Effector memory CD4-positive, alpha-beta T cell (primary cell): ENCODE results near the gene BABAM2.

Source experiments
- DNase-seq, 3 donors: peaks; one replicate each; pipeline ENCODE4 v3.0.0-alpha.2; 2020
- H3K27ac ChIP-seq: 2 replicates; pipeline ENCODE4 v1.7.0; 2013; ENCODE audit warnings: mild to moderate bottlenecking, low read length, moderate library complexity; ENCODE audit not compliant: insufficient read depth, poor library complexity, severe bottlenecking
- H3K27me3 ChIP-seq: replicated peaks from 2 replicates; pipeline ENCODE4 v1.7.0; 2013; ENCODE audit warnings: mild to moderate bottlenecking, low read length; ENCODE audit not compliant: insufficient read depth, control insufficient read depth, poor library complexity, severe bottlenecking
- H3K36me3 ChIP-seq: 2 replicates; pipeline ENCODE4 v1.7.0; 2013; ENCODE audit warnings: mild to moderate bottlenecking, low read length, moderate library complexity; ENCODE audit not compliant: control insufficient read depth, insufficient read depth
- H3K4me1 ChIP-seq: 2 replicates; pipeline ENCODE4 v1.7.0; 2013; ENCODE audit warnings: low read length, mild to moderate bottlenecking; ENCODE audit not compliant: control insufficient read depth, insufficient read depth, poor library complexity, severe bottlenecking
- H3K4me3 ChIP-seq: 2 replicates; pipeline ENCODE4 v1.7.0; 2013; ENCODE audit warnings: low read length, low read depth, mild to moderate bottlenecking; ENCODE audit not compliant: insufficient read depth, poor library complexity, severe bottlenecking
- H3K9me3 ChIP-seq: 2 replicates; pipeline ENCODE4 v1.7.0; 2013; ENCODE audit warnings: mild to moderate bottlenecking, low read length, moderate library complexity; ENCODE audit not compliant: control insufficient read depth

The BABAM2 gene

GRCh38 chr2:28153851-28154250 is 263.3 kb downstream of the BABAM2 start:
- Histone ChIP-seq H3K4me3 (no peak overlapping the region), H3K27me3 (no peaks in the 10 kb centered on the region), H3K9me3 (peaks cover 8% of the 10 kb centered on the region), H3K27ac (no peak overlapping the region), H3K4me1 (no peaks in the 10 kb centered on the region), H3K36me3 (no peaks in the 10 kb centered on the region)
- DNase-seq = no peak

GRCh38 chr2:28155086-28155485 is 264.6 kb downstream of the BABAM2 start:
- DNase-seq = no peak

GRCh38 chr2:28155627-28156026 is 265.1 kb downstream of the BABAM2 start:
- H3K4me1 ChIP-seq = no peaks in the 10 kb centered on the region
- no peaks in the 10 kb centered on the region for H3K36me3 ChIP-seq
- H3K4me3 ChIP-seq = no peak overlapping the region
- H3K27ac ChIP-seq = no peak overlapping the region
- H3K9me3 ChIP-seq = peaks cover 8% of the 10 kb centered on the region
- no peak for DNase-seq
- no peaks in the 10 kb centered on the region for H3K27me3 ChIP-seq

More at GRCh38 chr2:28155086-28155485, 264.6 kb downstream of the BABAM2 start:
- no peak overlapping the region for H3K4me3 ChIP-seq
- peaks cover 8% of the 10 kb centered on the region for H3K9me3 ChIP-seq
- no peak overlapping the region for H3K27ac ChIP-seq
- H3K36me3 ChIP-seq = no peaks in the 10 kb centered on the region
- no peaks in the 10 kb centered on the region for H3K4me1 ChIP-seq
- H3K27me3 ChIP-seq = no peaks in the 10 kb centered on the region

- no peaks in the 10 kb centered on the region for H3K36me3 ChIP-seq
- no peaks in the 10 kb centered on the region for H3K27me3 ChIP-seq
- no peaks in the 10 kb centered on the region for H3K4me1 ChIP-seq
- peaks cover 8% of the 10 kb centered on the region for H3K9me3 ChIP-seq
- no peak overlapping the region for H3K27ac ChIP-seq
- no peak overlapping the region for H3K4me3 ChIP-seq
- no peak for DNase-seq
These were observed 268.3 kb downstream of the BABAM2 start for GRCh38 chr2:28158791-28159190.

GRCh38 chr2:28160986-28161425 is 270.5 kb downstream of the BABAM2 start:
- no peaks in the 10 kb centered on the region for H3K4me1 ChIP-seq
- no peak for DNase-seq
- no peaks in the 10 kb centered on the region for H3K36me3 ChIP-seq
- no peaks in the 10 kb centered on the region for H3K27me3 ChIP-seq
- peaks cover 2% of the 10 kb centered on the region for H3K9me3 ChIP-seq
- no peak overlapping the region for H3K27ac ChIP-seq
- H3K4me3 ChIP-seq = no peak overlapping the region

DNA sequence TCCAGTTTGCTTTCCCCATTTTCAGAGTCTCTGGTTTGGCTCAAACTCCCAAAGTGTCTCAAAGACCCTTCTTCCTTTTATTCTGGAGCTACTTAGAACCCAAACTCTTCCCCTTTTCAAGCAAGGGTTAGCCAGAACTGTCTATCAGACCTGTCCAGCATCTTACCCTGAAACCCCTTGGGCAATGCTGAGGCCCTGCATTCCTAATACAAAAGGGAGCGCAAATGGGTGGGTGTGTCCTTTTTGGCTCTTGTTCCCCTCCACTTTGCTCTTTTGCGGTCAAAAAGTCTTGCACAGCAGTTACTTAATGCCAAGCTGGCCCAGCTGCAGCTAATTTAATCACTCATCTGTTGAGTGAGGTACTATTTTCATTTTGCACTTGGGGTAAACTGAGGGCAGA is 270.9 kb downstream of the BABAM2 start:
- DNase-seq = no peak
- Histone ChIP-seq H3K36me3 (no peaks in the 10 kb centered on the region), H3K27ac (no peak overlapping the region), H3K4me1 (no peaks in the 10 kb centered on the region), H3K27me3 (no peaks in the 10 kb centered on the region), H3K4me3 (no peak overlapping the region), H3K9me3 (no peaks in the 10 kb centered on the region)

DNA sequence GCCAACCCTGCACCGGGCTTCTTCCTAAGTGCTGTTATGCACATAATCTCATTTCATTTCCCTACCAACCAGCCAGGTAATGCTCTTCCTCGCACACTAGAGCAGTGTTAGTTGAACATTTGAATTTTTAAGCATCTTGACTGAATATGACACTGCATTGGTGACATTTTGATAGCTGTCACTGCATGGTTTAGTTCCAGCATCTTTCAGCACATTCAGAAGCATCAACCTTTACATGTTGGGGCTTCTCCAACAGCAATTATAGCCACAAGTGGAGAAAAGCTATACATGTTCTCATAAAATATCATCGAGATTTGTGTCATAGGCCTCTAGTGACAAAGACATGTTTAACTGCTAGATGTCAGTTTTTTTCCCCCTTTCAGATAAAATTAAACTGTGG is 272.0 kb downstream of the BABAM2 start:
- DNase-seq = no peak
- H3K4me1 ChIP-seq = no peaks in the 10 kb centered on the region
- no peaks in the 10 kb centered on the region for H3K27me3 ChIP-seq
- no peak overlapping the region for H3K27ac ChIP-seq
- no peak overlapping the region for H3K4me3 ChIP-seq
- H3K36me3 ChIP-seq = no peaks in the 10 kb centered on the region
- no peaks in the 10 kb centered on the region for H3K9me3 ChIP-seq

DNA sequence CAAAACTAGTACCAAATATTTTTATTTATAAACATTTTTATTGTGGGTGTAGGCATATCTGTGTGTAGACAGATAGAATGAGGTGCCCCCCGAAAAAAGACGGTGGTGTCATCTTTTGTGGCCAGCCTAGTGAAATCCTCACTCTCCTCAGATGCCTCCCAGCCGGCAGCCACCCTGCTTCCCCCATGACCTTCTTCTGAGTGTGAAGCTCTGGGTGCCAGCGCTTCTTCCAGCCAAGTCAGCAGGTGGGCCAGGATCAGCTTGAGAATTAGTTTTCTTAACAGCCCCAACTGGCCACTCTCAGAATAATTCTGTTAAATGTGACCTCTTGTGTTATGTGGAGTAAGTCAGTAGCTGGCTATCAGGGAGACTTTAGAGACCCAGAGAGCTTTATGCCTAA is 272.5 kb downstream of the BABAM2 start:
- no peak for DNase-seq
- Histone ChIP-seq H3K27me3 (no peaks in the 10 kb centered on the region), H3K9me3 (no peaks in the 10 kb centered on the region), H3K4me1 (no peaks in the 10 kb centered on the region), H3K36me3 (no peaks in the 10 kb centered on the region), H3K4me3 (no peak overlapping the region), H3K27ac (no peak overlapping the region)

DNA sequence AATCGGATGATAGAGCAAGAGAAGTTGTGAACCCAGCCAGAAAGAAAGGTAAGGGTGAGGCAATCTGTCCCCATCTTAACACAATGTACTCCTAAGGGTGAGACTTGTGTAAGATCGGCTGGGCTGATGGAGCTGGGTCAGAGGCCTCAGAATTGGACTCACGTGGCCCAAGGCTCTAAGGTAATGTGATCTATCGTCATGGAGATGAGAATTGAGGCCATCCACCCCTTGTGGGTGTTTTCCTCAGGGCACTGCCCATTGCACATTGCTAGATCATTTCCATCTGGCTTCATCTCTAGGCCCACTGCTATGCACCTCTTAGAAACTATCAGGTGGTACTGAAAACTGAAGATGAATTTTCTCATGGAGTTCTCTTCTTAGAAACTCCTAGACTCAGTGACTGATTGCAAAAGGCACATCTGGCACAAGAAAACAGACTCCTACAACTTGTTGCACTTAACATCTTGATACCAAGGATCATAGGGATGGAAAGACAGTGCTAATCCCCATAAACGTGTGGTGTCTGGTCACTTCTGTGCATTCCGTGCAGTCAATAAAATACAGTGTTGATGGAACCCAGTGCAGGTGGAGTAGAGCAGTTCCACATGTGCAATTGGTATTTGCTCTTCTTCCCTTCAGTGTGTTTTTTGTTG is 273.2 kb downstream of the BABAM2 start:
- DNase-seq = no peak
- H3K27me3 ChIP-seq = no peaks in the 10 kb centered on the region
- no peak overlapping the region for H3K27ac ChIP-seq

DNA sequence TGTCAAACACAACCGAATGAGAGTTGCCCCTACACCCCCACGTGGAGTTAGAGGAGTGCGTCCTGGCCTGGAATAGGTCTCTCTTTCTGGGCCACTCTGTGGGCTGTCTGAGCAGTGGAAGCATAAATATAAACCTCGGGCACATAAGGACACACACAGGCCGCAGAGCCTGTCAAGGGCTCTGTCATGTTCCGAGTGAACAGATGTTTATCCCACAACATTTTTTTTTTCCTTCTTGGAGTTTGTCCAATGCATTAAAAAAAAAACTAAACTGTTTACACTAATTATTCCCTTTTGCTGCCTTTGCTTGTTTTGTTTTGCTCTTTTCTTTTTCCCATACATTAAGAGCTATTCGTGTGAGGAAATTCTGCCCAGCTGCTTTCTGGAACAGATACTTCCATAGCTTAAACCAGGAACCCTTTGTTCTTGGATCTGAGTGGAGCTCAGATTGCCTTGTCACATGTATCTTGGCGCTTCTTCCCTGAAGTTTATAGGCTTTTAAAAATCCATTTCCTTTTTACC is 273.8 kb downstream of the BABAM2 start:
- H3K27ac ChIP-seq = no peak overlapping the region

More for the DNA sequence above, 273.2 kb downstream of the BABAM2 start:
- no peaks in the 10 kb centered on the region for H3K9me3 ChIP-seq
- H3K36me3 ChIP-seq = no peaks in the 10 kb centered on the region
- H3K4me3 ChIP-seq = no peak overlapping the region
- H3K4me1 ChIP-seq = no peaks in the 10 kb centered on the region

More for the DNA sequence above, 273.8 kb downstream of the BABAM2 start:
- no peaks in the 10 kb centered on the region for H3K4me1 ChIP-seq
- H3K27me3 ChIP-seq = no peaks in the 10 kb centered on the region
- H3K36me3 ChIP-seq = no peaks in the 10 kb centered on the region
- no peak overlapping the region for H3K4me3 ChIP-seq
- no peak for DNase-seq
- no peaks in the 10 kb centered on the region for H3K9me3 ChIP-seq
